IgD-negative memory B cell (primary cell): ENCODE data around the gene TRANK1. TPM values are rescaled to one million over a fixed set of nuclear protein-coding genes. Genes with fewer than 3 reads are reported as not detected.
"Not testable (repeated sequence)": the region's sequence is repeated elsewhere in the genome, so short reads cannot be mapped to it uniquely, and the experiment has no call there.

Experiments
- H3K27ac Mint-ChIP-seq, 3 donors: one replicate each; pipeline ENCODE4 v1.8.0; 2020 to 2022; ENCODE audit warnings: mild to moderate bottlenecking in 3 of 3, mixed read lengths in 3 of 3, moderate library complexity in 1 of 3
- H3K27me3 Mint-ChIP-seq: one replicate; pipeline ENCODE4 v1.8.0; 2021; ENCODE audit warnings: mixed read lengths
- H3K36me3 Mint-ChIP-seq: one replicate; pipeline ENCODE4 v1.8.0; 2020; ENCODE audit warnings: mild to moderate bottlenecking, mixed read lengths
- H3K4me1 Mint-ChIP-seq, 3 donors: one replicate each; pipeline ENCODE4 v1.8.0; 2020 to 2022; ENCODE audit warnings: mixed read lengths in 3 of 3, mild to moderate bottlenecking in 1 of 3
- H3K4me3 Mint-ChIP-seq, 4 donors: one replicate each; pipeline ENCODE4 v1.8.0; 2020 to 2022; ENCODE audit warnings: mild to moderate bottlenecking in 4 of 4, mixed read lengths in 4 of 4, moderate library complexity in 3 of 4
- H3K9me3 Mint-ChIP-seq, 3 donors: one replicate each; pipeline ENCODE4 v1.8.0; 2020 to 2021; ENCODE audit warnings: mixed read lengths in 3 of 3, mild to moderate bottlenecking in 1 of 3
- polyA plus RNA-seq: library from polyadenylated mRNA; unstranded; fragments of 300-500 nt; fragmentation: Illumina TruSeq; gene quantifications from one replicate; pipeline ENCODE4 v1.2.3, GENCODE V29; 2021

The TRANK1 gene
- polyA plus RNA-seq, 1 donor from 2014 or later, result 27.7 TPM

DNA sequence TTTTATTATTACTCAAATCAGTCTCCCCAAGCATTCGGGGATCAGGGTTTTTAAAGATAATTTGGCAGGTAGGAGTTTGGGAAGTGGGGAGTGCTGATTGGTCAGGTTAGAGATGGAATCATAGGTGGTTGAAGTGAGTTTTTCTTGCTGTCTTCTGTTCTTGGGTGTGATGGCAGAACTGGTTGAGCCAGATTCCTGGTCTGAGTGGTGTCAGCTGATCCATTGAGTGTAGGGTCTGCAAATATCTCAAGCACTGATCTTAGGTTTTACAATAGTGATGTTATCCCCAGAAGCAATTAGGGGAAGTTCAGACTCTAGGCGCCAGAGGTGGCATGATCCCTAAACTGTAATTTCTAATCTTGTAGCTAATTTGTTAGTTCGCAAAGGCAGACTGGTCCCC is 20.6 kb upstream of the TRANK1 start:
- H3K36me3 Mint-ChIP-seq, result peaks cover 3% of the 10 kb centered on the region
- peak overlapping the region in 1 of 4 donors; percentile 79 for H3K4me3 Mint-ChIP-seq
- no peak overlapping the region for H3K27ac Mint-ChIP-seq
- H3K4me1 Mint-ChIP-seq, result peaks cover 17 to 24% (median 24%) of the 10 kb centered on the region in 3 donors
- no peaks in the 10 kb centered on the region for H3K9me3 Mint-ChIP-seq
- no peaks in the 10 kb centered on the region for H3K27me3 Mint-ChIP-seq

DNA sequence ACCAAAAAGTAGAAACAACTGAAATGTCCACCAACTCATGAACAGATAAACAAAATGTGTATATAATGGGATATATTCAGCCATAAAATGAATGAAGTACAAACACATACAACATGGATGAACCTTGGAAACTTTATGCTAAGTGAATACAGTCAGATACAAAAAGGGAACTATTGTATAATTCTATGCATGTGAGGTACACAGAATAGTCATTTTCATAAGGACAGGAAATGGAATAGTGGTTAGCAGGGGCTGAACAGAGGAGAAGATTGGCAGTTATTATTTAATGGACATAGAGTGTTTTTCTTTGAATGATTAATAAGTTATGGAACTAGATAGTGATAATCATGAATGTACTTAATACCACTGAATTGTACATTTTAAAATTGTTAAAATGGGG is 20.0 kb upstream of the TRANK1 start:
- Mint-ChIP-seq H3K9me3 (no peaks in the 10 kb centered on the region), H3K36me3 (peaks cover 3% of the 10 kb centered on the region), H3K4me3 (peak overlapping the region in 2 of 4 donors; percentile 10 to 14), H3K27me3 (no peaks in the 10 kb centered on the region), H3K4me1 (peaks cover 13 to 21% (median 20%) of the 10 kb centered on the region in 3 donors), H3K27ac (peak overlapping the region in 1 of 3 donors; percentile 3)

DNA sequence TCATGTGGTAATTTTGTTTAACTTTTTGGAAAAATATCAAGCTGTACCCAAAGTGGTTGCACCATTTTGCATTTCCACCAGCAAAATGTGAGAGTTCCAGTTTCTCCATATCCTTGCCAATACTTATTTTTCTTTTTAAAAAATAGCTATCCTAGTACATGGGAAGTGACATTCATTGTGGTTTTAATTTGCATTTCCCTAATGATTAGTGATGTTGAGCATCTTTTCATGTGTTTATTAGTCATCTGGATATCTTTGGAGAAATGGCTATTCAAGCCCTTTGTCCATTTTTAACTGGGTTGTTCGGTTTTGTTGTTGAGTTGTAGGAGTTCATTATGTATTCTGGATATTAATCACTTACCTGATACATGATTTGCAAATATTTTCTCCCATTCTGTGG is 19.5 kb upstream of the TRANK1 start:
- Mint-ChIP-seq H3K4me3 (no peak overlapping the region), H3K27me3 (no peaks in the 10 kb centered on the region)

DNA sequence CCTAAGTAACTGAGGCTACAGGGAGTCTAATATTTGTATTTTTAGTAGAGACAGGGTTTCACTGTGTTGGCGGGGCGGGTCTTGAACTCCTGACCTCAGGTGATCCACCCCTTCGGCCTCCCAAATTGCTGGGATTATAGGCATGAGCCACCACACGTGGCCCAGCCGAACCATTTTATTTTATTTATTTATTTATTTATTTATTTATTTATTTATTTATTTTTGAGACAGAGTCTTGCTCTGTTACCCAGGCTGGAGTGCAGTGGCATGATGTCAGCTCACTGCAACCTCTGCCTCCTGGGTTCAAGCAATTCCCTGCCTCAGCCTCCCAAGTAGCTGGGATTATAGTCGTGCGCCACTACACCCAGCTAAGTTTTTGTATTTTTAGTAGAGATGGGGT is 18.2 kb upstream of the TRANK1 start:
- H3K36me3 Mint-ChIP-seq, H3K27ac Mint-ChIP-seq, H3K4me3 Mint-ChIP-seq, H3K9me3 Mint-ChIP-seq, H3K27me3 Mint-ChIP-seq: not testable (repeated sequence)
- peaks cover 7 to 24% (median 18%) of the 10 kb centered on the region in 3 donors for H3K4me1 Mint-ChIP-seq

More for the DNA sequence above, 19.5 kb upstream of the TRANK1 start:
- peaks cover 11 to 17% (median 17%) of the 10 kb centered on the region in 3 donors for H3K4me1 Mint-ChIP-seq
- no peaks in the 10 kb centered on the region for H3K9me3 Mint-ChIP-seq
- H3K27ac Mint-ChIP-seq, result no peak overlapping the region
- peaks cover 3% of the 10 kb centered on the region for H3K36me3 Mint-ChIP-seq

DNA sequence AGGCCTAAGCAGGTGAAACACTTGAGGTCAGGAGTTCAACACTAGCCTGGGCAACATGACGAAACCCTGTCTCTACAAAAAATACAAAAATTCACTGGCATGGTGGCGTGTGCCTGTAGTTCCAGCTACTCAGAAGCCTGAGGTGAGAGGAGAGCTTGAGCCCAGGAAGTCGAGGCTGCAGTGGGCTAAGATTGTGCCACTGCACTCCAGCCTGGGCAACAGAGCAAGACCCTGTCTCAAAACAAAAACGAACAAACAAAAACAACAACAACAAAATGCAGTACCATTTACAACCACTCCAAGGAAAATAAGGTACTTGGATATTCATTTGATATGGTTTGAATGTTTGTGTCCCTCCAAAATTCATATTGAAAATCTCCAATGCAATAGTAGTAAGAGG is 15.6 kb upstream of the TRANK1 start:
- no peaks in the 10 kb centered on the region for H3K9me3 Mint-ChIP-seq
- H3K4me1 Mint-ChIP-seq, result peaks cover 7 to 22% (median 18%) of the 10 kb centered on the region in 3 donors
- no peak overlapping the region for H3K4me3 Mint-ChIP-seq
- H3K27ac Mint-ChIP-seq, result no peak overlapping the region
- H3K27me3 Mint-ChIP-seq, result no peaks in the 10 kb centered on the region
- H3K36me3 Mint-ChIP-seq, result peaks cover 3% of the 10 kb centered on the region

DNA sequence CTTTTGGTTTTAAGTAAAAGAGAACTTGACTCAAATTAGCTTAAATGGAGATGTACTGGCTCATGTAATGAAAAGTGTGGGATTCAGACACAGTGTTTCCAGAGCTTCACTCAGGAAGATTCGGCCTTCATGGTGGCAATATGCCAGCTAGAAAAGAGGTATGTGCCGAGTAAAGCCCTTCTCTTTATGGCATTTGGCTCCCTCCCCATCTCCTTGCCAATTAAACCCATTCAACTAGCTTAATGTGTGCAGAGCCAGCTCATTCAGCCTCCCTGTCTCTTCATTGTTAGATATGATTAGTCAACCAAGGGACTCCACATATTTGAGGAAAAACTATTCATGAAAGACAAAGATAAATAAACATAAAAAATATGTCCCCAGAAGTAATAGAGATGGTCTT is 15.0 kb upstream of the TRANK1 start:
- peaks cover 3 to 16% (median 11%) of the 10 kb centered on the region in 3 donors for H3K4me1 Mint-ChIP-seq
- H3K27ac Mint-ChIP-seq, result no peak overlapping the region
- no peaks in the 10 kb centered on the region for H3K9me3 Mint-ChIP-seq
- peaks cover 3% of the 10 kb centered on the region for H3K36me3 Mint-ChIP-seq
- no peak overlapping the region for H3K4me3 Mint-ChIP-seq
- H3K27me3 Mint-ChIP-seq, result no peaks in the 10 kb centered on the region

DNA sequence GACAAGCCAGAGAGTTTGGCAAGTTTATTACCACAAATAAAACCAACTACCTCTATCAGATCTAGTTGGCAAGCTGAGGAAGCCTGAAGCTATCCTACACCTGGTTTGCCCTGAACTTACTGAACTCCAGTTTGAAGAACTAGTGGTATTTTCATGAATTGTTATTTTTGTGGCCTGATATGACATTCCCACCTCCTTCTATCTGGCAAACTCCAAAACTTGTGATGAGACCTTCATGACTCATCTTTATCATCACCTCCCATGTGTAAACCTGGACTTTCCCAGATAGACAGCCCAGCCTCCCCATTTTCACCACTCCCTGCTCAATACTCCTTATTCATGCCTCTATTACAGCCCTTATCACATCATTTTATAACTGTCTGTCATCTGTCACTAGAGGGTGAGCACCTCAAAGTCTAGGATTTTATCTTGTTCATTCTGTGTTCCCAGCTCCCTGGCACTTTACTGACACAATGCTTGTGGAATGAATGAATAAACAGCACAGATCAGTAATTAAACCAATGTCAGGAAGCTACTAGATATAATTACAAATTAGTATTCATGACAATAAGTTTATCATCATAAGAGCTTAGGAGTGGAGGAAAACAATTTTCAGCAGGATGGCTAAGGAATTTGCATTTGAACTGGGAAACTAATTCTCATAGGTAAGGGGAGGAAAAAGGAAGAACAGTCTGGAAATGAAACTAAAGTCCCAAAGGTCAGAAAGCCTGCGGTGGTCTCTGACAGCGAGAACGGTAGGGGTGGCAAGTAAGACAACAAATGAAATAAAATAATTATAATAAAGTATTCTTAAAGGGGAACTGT is 13.2 kb upstream of the TRANK1 start:
- Mint-ChIP-seq H3K27me3 (no peaks in the 10 kb centered on the region), H3K9me3 (no peaks in the 10 kb centered on the region), H3K4me1 (peaks cover 0 to 9% (median 6%) of the 10 kb centered on the region in 3 donors), H3K27ac (no peak overlapping the region), H3K36me3 (peaks cover 3% of the 10 kb centered on the region), H3K4me3 (peak overlapping the region in 1 of 4 donors; percentile 60)

DNA sequence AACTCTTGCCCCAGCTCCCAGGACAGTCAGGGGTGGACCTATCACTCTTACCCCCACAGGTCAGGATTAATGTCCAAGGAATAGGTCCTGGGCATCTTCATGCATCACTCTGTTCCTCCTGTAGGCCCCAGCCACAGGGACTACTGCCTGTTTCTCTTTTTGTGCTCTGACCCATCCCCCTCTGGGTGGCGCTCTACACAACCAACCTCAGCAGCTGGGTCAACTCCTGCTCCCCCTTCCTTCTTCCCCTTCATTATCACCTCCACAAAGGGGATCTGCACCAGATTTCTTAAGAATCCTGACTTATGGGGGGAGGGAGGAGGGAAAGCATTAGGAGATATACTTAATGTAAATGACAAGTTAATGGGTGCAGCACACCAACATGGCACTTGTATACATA is 12.2 kb upstream of the TRANK1 start:
- Mint-ChIP-seq H3K27ac (no peak overlapping the region), H3K4me1 (peaks cover 0 to 9% (median 6%) of the 10 kb centered on the region in 3 donors), H3K4me3 (no peak overlapping the region), H3K36me3 (peaks cover 3% of the 10 kb centered on the region), H3K9me3 (no peaks in the 10 kb centered on the region), H3K27me3 (no peaks in the 10 kb centered on the region)

DNA sequence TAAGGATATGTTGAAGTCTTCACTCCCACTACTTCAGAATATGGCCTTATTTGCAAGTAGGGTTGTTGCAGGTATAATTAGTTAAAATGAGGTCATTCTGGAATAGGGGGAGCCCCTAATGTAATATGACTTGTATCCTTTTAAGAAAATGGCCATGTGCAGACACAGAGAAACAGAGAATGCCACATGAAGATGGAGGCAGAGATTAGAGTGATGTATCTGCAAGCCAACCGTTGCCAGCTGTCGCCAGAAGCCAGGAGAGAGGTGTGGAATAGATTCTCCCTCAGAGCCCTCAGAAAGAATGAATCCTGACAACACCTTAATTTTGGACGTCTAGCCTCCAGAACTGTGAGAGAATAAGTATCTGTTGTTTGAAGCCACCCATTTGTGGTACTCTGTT is 11.3 kb upstream of the TRANK1 start:
- peaks cover 0 to 9% (median 6%) of the 10 kb centered on the region in 3 donors for H3K4me1 Mint-ChIP-seq
- H3K4me3 Mint-ChIP-seq, result no peak overlapping the region
- H3K27ac Mint-ChIP-seq, result no peak overlapping the region
- peaks cover 3% of the 10 kb centered on the region for H3K36me3 Mint-ChIP-seq
- no peaks in the 10 kb centered on the region for H3K27me3 Mint-ChIP-seq
- H3K9me3 Mint-ChIP-seq, result no peaks in the 10 kb centered on the region

DNA sequence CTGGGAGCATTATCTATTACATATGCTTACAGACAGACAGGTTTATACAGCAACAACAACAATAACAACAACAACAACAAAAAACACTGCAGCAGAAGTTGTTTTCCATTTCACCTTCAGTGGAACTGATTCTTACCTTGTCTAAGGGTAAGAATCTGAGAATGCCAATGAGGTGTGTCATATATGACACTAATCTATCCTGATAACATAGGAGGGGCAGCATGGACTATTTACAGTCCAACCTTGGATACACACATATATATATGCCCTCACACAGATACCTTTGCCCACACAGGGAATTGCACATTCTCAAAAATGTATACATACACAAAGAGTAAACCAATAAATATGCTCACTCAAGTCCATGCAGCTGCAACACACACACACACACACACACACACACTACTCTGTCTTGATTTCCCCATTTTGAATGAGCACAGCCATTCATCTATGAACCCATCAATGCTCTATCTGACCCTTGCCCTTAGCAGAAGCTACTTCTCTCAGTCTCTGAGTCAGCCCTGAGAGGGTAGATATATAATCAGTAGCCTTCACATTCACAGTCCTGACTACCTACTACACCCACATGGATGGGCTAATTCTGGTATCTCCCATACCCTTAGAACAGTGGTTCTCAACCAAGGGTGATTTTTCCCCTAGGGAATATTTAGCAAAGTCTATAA is 9.7 kb upstream of the TRANK1 start:
- Mint-ChIP-seq H3K4me3 (no peak overlapping the region), H3K27me3 (no peaks in the 10 kb centered on the region), H3K4me1 (peaks cover 1 to 9% (median 6%) of the 10 kb centered on the region in 3 donors), H3K36me3 (peaks cover 3% of the 10 kb centered on the region), H3K9me3 (no peaks in the 10 kb centered on the region), H3K27ac (no peak overlapping the region)

DNA sequence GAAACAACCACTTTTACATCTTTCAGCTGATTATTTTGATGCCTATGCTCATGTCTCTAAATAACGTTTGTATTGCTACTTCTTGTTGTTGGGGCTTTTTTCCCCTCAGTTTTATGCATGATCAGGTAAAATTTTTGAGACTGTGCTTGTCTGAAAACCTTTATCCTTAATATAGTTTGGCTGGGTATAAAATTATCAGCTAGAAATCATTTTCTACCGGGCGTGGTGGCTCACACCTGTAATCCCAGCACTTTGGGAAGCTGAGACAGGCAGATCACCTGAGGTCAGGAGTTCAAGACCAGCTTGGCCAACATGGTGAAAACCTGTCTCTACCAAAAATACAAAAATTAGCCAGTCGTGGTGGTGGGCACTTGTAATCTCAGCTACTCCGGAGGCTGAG is 3.0 kb upstream of the TRANK1 start:
- Mint-ChIP-seq H3K4me3 (peak overlapping the region in 1 of 4 donors; percentile 96), H3K4me1 (peaks cover 8 to 19% (median 12%) of the 10 kb centered on the region in 3 donors)
- not testable (repeated sequence) for H3K27ac Mint-ChIP-seq, H3K9me3 Mint-ChIP-seq, H3K27me3 Mint-ChIP-seq, H3K36me3 Mint-ChIP-seq

DNA sequence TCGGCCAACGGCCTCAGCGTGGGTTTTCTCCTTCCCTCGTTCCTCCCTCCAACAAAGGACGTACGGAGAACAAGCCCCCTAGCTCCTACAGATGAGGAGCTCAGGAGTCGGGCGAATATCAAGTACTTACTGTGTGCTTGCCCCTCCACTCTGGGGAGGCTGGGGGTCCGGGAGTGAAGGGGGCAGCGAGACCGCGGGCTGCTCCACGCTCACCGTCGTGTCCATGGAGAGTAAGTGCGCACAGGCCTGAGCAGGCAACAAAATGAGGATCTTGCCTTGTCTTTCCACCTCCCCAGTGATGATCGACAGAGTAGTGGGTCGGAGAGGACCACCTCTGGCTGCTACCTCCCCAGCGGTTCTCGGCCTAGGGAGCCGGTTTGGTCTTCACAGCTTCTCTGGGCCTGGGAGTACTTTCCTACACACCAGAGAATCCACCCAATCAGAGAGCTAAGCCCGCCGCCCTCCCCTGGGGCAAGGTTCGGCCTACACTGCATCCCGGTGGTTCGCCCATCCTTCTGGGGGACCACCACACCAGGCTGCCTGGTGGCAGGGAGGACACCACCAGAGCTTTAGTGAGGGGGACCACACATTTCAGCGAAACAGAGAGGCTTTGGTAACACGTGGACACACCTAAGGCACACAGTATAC is 603 bp upstream of the TRANK1 start:
- Mint-ChIP-seq H3K27ac (peak overlapping the region; percentile 33 to 90 (median 44)), H3K27me3 (no peaks in the 10 kb centered on the region), H3K4me3 (peak overlapping the region; percentile 86 to 96 (median 95)), H3K4me1 (peaks cover 12 to 31% (median 12%) of the 10 kb centered on the region in 3 donors), H3K9me3 (peaks cover 2 to 5% (median 3%) of the 10 kb centered on the region in 3 donors), H3K36me3 (peaks cover 5% of the 10 kb centered on the region)

DNA sequence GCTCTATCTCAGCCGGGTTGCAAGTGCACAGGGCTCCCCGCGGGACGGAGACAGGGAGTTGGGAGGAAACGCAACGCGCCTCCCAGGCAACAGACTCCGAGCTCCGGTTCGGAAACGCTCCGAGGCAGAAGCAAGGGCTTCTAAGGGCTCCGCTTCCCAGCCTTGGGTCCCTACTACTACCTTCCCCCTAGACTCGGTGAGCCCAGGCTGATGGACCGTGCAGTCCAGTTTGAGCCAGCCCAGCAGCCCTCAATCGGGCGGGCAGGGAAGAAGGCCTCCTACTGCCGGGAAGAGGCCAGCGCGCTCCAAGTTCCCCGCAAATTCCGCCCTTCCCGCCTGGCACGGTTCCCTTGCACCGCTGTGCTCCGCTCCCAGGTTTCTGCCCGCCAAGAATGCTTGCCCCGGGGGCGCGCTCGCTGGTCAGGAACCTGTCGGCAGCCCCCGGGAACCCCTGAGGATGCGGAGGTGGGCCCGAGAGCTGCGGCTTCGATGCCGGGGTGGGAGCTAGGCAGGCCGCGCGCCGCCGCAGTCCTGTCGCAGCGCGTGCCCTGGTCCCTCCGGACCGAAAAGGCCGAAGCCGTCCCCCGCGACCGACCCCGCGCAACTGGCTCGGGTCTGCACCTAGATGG is 728 bp downstream of the TRANK1 start:
- peak overlapping the region; percentile 83 to 92 (median 89) for H3K4me3 Mint-ChIP-seq
- no peaks in the 10 kb centered on the region for H3K27me3 Mint-ChIP-seq
- H3K36me3 Mint-ChIP-seq, result peaks cover 5% of the 10 kb centered on the region
- peak overlapping the region in 2 of 3 donors; percentile 6 to 53 for H3K27ac Mint-ChIP-seq
- H3K9me3 Mint-ChIP-seq, result peaks cover 2 to 5% (median 3%) of the 10 kb centered on the region in 3 donors
- H3K4me1 Mint-ChIP-seq, result peaks cover 14 to 28% (median 14%) of the 10 kb centered on the region in 3 donors

DNA sequence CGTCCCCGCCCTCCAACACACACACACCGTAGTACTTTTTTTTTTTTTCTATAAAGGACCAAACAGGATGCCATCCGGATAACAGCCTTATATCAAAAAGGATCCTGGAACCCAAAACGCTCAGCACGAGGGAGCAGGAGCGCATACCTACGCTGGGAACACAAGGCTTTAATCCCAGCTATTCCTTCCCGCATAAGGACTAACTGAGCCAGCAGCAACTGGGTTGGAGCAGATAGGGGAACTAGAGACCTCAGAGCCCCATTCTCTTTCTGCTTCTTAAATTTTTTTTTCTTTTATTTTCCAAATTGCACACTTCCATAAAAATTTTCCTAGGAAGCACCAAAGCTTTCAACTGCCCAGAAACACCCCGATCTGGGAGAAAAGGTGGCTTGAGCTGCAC is 1.3 kb downstream of the TRANK1 start:
- Mint-ChIP-seq H3K9me3 (peaks cover 2 to 5% (median 3%) of the 10 kb centered on the region in 3 donors), H3K27ac (peak overlapping the region in 2 of 3 donors; percentile 6 to 53), H3K4me1 (peaks cover 14 to 26% (median 14%) of the 10 kb centered on the region in 3 donors), H3K4me3 (peak overlapping the region; percentile 83 to 92 (median 89)), H3K36me3 (peaks cover 5% of the 10 kb centered on the region), H3K27me3 (no peaks in the 10 kb centered on the region)
